Measurements from ENCODE around the gene EXOSC5. TPM values are rescaled to one million over a fixed set of nuclear protein-coding genes. Genes with fewer than 3 reads are reported as not detected.
"Not testable (repeated sequence)": the region's sequence is repeated elsewhere in the genome, so short reads cannot be mapped to it uniquely, and the experiment has no call there.

Gene EXOSC5
- polyA plus RNA-seq, 1 donor from 2014 or later: 42.0 TPM

- Histone ChIP-seq H3K79me2 (replicated peaks; ENCODE audit: insufficient read depth, low read length) (no peaks in the 10 kb centered on the region), H3K36me3 (ENCODE audit: insufficient read depth, low read length) (no peaks in the 10 kb centered on the region), H3K9me2 (ENCODE audit: insufficient read depth, low read length) (no peaks in the 10 kb centered on the region), H3F3A (ENCODE audit: insufficient read depth, low read length, poor library complexity, severe bottlenecking) (no peaks in the 10 kb centered on the region), H2AFZ (ENCODE audit: low read depth, low read length) (no peak overlapping the region), H3K9ac (ENCODE audit: low read length) (no peak overlapping the region), H3K4me3 (ENCODE audit: low read length) (no peak overlapping the region), H3K27ac (ENCODE audit: low read length) (no peak overlapping the region), H3K9me3 (ENCODE audit: low read length) (no peaks in the 10 kb centered on the region), H3K4me2 (ENCODE audit: low read length) (no peak overlapping the region), H3K27me3 (ENCODE audit: insufficient read depth, low read depth, low read length) (no peaks in the 10 kb centered on the region), H4K20me1 (ENCODE audit: insufficient read depth) (no peaks in the 10 kb centered on the region)
- TF ChIP-seq SMC3 (conservative IDR thresholded peaks at IDR 0.05; ENCODE audit: poor library complexity): no peak
- TF ChIP-seq REST (IDR thresholded peaks at IDR 0.05; ENCODE audit: borderline replicate concordance): no peak
- no peak for TF ChIP-seq CTCF (IDR thresholded peaks at IDR 0.05; ENCODE audit: poor library complexity, severe bottlenecking)
- no peak for TF ChIP-seq EZH2 (IDR thresholded peaks at IDR 0.05; ENCODE audit: borderline replicate concordance, insufficient read depth, low read length, poor library complexity, severe bottlenecking)
- no peak for TF ChIP-seq POLR2AphosphoS5 (IDR thresholded peaks at IDR 0.05)
- TF ChIP-seq TAF1 (IDR thresholded peaks at IDR 0.05; ENCODE audit: low read depth): no peak
Observed at GRCh38 chr19:41384351-41384750, 12.8 kb downstream of the EXOSC5 start.

GRCh38 chr19:41381536-41381935 lies 15.6 kb downstream of the EXOSC5 start:
- not testable (repeated sequence) for H4K20me1 ChIP-seq (ENCODE audit: insufficient read depth); H3K27ac ChIP-seq (ENCODE audit: low read length); H3K9ac ChIP-seq (ENCODE audit: low read length); H3K4me3 ChIP-seq (ENCODE audit: low read length); H3F3A ChIP-seq (ENCODE audit: insufficient read depth, low read length, poor library complexity, severe bottlenecking); H3K4me2 ChIP-seq (ENCODE audit: low read length); H3K9me2 ChIP-seq (ENCODE audit: insufficient read depth, low read length); H3K9me3 ChIP-seq (ENCODE audit: low read length); H2AFZ ChIP-seq (ENCODE audit: low read depth, low read length); H3K36me3 ChIP-seq (ENCODE audit: insufficient read depth, low read length); H3K79me2 ChIP-seq (replicated peaks; ENCODE audit: insufficient read depth, low read length); H3K27me3 ChIP-seq (ENCODE audit: insufficient read depth, low read depth, low read length)

- Histone ChIP-seq H3K9me2 (ENCODE audit: insufficient read depth, low read length) (no peaks in the 10 kb centered on the region), H3K36me3 (ENCODE audit: insufficient read depth, low read length) (no peaks in the 10 kb centered on the region), H3K27ac (ENCODE audit: low read length) (no peak overlapping the region), H3F3A (ENCODE audit: insufficient read depth, low read length, poor library complexity, severe bottlenecking) (no peaks in the 10 kb centered on the region), H3K4me3 (ENCODE audit: low read length) (no peak overlapping the region), H3K4me2 (ENCODE audit: low read length) (no peak overlapping the region), H3K27me3 (ENCODE audit: insufficient read depth, low read depth, low read length) (no peaks in the 10 kb centered on the region), H3K9ac (ENCODE audit: low read length) (no peak overlapping the region), H2AFZ (ENCODE audit: low read depth, low read length) (no peak overlapping the region), H3K9me3 (ENCODE audit: low read length) (no peaks in the 10 kb centered on the region), H3K79me2 (replicated peaks; ENCODE audit: insufficient read depth, low read length) (no peaks in the 10 kb centered on the region), H4K20me1 (ENCODE audit: insufficient read depth) (no peaks in the 10 kb centered on the region)
- TF ChIP-seq POLR2AphosphoS5 (IDR thresholded peaks at IDR 0.05) (no peak), EZH2 (IDR thresholded peaks at IDR 0.05; ENCODE audit: borderline replicate concordance, insufficient read depth, low read length, poor library complexity, severe bottlenecking) (no peak), EP300 (conservative IDR thresholded peaks at IDR 0.05; ENCODE audit: poor library complexity, severe bottlenecking) (no peak), REST (IDR thresholded peaks at IDR 0.05; ENCODE audit: borderline replicate concordance) (no peak), CTCF (IDR thresholded peaks at IDR 0.05; ENCODE audit: poor library complexity, severe bottlenecking) (no peak), TAF1 (IDR thresholded peaks at IDR 0.05; ENCODE audit: low read depth) (no peak), RAD21 (conservative IDR thresholded peaks at IDR 0.05) (no peak), SMC3 (conservative IDR thresholded peaks at IDR 0.05; ENCODE audit: poor library complexity) (no peak), MXI1 (conservative IDR thresholded peaks at IDR 0.05; ENCODE audit: poor library complexity, severe bottlenecking) (no peak)
Observed at GRCh38 chr19:41377977-41378709, 19.0 kb downstream of the EXOSC5 start.
